HG02938 (cell line): ENCODE results near the gene F12.

ENCODE experiments used
- ATAC-seq: cut with Tn5 transposase; IDR thresholded peaks from one replicate; pipeline ENCODE4 v1.9.1; 2021; ENCODE audit warnings: mild to moderate bottlenecking, moderate library complexity; ENCODE audit not compliant: unreplicated experiment

The F12 gene

GRCh38 chr5:177446200-177447065 is 37.1 kb upstream of the F12 start, which contains the start of gene PRR7:
Gene PRR7 (plus strand): TSS chr5:177446814. CDS start chr5:177455068, 8,254 bp downstream.
- peak; percentile 42 for ATAC-seq

DNA sequence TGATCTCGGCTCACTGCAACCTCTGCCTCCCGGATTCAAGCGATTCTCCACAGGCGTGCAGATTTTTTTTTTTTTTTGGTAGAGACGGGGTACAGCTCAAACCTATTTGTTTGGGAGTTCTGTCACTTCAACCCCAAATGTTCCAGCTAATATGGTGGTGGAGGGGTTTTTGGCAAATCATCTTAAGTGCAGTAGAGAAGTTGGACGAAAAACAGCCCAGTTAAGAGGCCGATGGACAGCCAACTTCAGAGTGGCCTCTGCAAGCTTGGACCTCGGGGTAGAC is 36.5 kb upstream of the F12 start:
- ATAC-seq: no peak

DNA sequence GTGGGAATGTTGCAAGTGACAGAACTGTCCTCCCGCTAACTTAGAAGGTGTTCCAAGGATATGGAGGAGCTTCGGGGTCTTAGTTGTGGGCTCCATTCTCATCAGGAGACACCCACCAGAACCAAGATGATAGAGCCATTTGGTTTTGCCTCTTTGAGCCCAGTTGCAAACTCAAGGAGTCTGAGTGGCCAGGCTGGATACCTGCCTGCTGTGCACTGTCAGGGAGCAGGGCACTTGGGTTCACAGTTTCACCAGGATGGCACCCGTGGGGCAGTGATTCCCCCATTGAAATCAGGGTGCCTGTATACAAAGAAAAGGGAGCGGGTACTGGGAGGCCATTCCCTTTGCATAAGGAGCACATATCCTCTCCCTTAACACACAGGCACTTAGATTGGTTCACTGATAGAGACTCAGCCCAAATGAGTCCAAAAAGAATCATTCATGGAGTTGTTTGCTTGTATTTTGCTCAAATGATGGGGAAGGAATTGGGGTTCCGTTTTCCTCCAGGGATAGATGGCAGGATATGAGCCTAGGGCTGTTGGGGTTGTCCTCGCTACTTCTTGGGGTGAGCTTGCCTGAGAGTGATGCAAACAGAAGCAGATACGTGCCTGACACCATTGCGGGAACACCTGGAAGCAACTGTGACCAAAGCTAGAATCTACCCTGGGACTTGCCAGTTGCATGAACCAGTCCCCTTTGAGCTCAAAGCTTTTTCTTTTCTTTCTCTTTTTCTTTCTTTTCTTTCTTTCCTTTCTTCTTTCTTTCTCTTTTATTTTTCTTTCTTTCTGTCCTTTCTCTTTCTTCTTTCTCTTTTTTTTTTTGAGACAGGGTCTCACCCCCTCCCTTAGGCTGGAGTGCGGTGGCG is 35.9 kb upstream of the F12 start:
- ATAC-seq: no peak

GRCh38 chr5:177444106-177445051 is 35.0 kb upstream of the F12 start:
- no peak for ATAC-seq

DNA sequence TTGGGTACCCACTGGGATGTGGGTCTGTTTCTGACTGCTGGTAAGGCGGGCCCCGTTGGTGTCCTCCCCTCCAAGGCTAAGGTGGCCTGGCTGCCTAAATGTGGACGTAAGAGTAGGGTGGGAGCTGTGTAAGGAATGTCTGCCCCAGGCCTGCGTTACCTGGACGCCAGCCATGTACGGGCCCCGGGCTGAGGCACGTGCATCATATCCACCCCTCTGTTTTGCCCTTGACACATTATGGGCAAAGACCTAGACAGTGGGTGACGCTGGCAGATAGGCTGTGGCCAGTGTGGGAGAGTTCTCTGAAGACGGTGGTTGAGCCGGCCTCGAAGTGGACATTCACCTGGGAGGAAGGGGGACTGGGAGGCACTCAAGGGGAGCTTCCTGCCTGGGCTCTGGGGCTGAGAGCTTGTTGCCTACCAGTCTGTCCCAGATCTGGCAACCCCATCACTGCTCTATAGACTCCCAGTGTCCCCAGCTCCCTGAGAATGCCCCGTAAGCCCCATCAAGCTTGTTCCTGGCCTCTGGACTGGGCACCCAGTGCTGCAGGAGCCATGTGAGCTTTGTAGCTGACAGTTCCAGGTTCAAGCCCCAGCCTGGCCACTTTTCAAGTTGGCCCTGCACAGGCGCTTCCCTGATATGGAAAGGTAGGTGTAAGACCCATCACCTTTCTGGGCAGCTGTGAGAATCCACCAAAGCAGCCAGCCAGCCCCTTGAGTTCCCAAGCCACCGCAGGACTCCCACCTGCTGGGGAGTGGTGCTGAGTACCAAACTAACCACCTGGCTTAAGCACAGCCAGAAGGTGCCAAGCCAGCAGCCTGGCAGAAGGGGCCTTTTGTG is 34.0 kb upstream of the F12 start:
- no peak for ATAC-seq

GRCh38 chr5:177442066-177442826 is 32.9 kb upstream of the F12 start:
- ATAC-seq: no peak

- ATAC-seq: no peak
Measured at GRCh38 chr5:177440990-177441780, 31.8 kb upstream of the F12 start.

DNA sequence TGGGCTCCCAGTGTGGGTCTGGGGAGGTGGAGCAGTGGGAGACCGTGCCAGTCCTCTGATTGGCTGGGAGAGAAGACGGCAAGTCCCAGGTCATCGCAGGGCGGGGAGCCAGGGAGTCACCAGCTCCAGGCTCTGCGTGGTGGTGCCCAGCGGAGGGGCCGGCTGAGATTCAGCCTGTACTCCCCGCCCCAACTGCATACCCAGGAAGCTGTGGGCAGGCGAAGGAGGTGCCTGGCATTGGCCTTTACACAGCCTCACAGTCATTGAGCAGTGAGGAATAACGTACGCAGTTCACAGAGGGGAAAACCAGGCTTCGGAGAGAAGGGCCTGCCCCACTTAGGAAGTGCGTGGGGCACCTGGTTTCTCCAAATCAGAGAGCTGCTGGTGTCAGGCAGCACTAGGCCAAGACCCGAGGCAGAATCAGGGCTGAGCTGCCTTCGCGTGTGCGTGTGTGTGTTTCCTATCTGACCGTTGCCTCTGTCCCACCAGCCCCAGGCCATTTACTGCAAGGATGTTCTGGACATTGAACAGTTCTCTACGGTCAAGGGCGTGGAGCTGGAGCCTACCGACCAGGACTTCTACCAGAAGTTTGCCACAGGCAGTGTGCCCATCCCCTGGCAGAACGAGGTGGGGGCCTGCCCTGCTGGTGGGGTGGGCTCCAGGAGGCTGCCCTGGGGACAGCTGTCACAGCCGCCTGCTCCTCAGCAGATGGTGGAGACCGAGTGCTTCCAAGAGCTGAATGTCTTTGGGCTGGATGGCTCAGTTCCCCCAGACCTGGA is 31.0 kb upstream of the F12 start:
- ATAC-seq: no peak

DNA sequence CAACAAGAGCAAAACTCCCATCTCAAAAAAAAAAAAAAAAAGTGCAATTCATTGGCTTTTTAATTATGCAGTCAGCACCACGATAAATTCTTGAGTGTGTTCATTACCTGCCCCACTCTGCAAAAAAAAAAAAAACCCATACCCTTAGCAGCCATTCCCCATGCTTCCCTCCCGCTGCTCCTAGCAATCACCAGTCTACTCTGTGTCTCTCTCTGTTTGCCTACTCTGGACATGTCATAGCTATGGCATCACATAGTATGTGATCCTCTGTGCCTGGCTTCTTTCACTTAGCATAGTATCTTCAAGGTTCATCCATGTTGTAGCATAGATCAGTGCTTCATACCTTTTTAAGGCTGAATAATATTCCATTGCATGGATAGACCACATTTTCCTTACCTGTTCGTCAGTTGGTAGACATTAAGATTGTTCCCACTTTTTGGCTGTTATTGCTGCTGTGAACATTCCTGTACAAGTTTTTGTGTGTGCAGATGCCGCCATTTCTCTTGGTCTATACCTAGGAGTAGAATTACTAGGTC is 30.2 kb upstream of the F12 start:
- no peak for ATAC-seq

GRCh38 chr5:177438468-177438867 is 29.1 kb upstream of the F12 start:
- ATAC-seq: no peak

DNA sequence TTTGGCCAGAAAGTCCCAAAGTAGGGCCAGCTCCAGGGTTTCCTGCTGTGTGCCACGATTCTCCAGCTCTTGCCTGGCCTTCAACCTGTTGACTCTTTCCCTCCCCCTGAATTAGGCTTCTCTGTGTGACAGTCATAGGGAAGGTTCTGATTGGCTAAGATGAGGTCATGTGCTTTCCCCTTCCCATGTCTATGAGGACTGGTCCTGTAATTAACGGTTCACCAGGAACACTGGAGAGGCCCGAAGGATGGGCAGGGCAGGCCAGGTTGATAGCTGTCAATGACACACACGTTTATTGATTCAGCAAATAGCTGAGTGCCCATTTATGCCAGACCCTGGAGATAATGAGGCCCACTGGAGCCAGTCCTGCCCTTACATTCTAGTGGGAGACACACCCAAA is 28.3 kb upstream of the F12 start:
- no peak for ATAC-seq

GRCh38 chr5:177435847-177436536 is 26.6 kb upstream of the F12 start:
- no peak for ATAC-seq

DNA sequence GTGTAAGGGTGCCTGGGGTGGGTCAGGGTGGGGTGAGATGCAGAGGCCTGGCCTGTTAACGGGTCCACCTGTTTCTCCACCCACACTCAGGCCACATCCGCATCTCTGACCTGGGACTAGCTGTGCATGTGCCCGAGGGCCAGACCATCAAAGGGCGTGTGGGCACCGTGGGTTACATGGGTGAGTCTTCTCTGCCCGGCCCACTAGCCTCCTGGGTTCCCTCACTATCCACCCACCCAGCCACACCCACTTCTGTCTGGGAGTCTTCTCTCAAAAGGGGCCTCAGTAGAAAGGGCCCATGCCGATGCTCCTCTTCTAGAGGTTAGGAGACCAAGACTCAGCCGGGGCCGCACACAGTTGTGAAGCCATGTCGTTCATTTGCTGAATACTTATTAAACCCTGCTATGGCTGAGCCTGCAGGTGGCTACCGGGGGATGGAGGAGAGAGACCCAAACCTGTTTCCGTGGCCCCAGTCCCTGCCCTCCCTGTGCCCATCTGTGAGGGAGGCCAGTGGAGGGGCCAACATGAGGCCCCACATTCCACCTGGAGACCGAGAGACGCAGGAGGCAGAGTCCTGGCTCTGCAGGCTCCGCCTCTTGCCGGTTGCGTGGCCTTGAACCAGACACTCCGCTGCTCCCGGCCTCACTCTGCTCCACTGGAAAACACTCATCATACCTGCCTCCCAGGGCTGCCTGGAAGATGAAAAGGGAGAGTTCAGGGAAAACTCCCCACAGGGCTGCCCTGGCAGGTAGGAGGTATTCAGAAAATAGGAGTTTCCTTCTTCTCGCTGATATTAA is 25.8 kb upstream of the F12 start:
- ATAC-seq: no peak

DNA sequence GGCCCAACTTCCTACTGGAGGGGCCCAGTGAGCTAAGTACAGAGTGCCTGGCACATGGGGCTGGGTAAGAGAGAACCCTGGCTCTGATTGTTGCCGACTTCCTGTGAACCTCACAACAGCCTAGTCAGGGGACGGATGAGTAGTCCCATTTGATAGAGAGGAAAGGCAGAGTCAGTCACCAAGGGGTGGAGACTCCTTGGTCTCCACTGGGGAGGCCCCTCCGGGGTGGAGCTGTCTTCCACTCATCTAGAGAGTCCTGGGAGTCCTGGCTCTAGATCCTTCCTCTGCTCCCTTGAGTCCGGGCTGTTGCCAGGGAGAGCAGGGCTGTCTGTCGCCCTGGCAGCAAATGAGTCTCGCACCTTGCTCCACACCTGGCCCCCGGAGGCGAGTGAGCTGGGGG is 25.1 kb upstream of the F12 start:
- no peak for ATAC-seq

DNA sequence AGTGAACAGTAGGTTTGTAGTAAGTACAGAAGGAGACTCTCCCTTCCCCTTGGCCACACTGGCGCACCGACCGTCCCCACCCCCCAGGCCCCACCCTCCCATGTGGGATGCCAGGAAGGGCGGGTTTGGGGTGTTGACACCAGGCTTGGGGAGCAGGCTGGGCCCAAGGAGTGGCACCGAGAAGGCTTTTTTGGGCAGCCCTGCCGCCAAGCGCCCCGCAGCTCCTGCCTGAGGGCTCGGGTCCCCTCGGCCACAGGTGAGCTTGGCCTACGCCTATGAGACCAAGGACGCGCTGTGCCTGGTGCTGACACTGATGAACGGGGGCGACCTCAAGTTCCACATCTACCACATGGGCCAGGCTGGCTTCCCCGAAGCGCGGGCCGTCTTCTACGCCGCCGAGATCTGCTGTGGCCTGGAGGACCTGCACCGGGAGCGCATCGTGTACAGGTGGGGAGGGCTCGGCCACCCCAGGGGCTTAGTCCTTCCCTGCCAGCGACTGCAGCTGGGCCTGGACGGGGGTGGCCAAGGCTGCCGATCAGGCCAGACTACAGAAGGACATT is 24.4 kb upstream of the F12 start:
- no peak for ATAC-seq
